GM15510 (cell line): ENCODE measurements around the gene C16orf90.

Experiments used
- POLR2A ChIP-seq: IDR thresholded peaks from 3 replicates; pipeline ENCODE4 v1.6.1; 2011; ENCODE audit warnings: borderline replicate concordance; ENCODE audit not compliant: insufficient read length; ENCODE audit errors: extremely low read depth

C16orf90 gene, protein sequence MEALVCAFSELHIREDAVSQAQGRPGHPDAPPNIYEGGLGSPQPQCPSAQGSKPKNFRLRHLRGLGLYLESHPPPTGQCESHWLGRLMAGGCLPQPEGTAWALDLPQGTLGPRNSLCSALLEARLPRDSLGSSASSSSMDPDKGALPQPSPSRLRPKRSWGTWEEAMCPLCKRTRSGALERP

DNA sequence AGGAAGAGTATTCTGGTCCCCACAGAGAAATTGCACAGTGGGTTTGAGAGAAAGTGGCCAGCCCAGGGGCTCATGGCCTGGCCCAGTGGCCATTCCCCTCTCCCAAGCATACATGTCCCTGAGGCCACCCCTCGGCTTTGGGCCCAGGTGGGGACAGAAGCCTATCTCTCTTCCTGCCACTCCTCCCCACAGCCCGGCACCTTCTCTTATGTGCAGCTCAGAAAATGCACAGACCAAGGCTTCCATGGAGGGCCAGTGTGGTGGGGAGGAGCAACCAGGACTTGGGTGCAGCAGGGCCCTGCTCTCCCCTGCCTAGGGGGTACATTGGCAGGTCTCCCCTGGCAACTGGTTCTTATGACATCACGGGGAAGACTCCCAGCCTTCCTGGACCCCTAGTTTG lies at the start of gene C16orf90:
Gene C16orf90, minus strand, starts transcription at position 314 of the 400 bp plus-strand sequence. Its CDS starts 68 bp downstream, at position 246.
- no peak for TF ChIP-seq POLR2A

- no peak for TF ChIP-seq POLR2A
Measured at GRCh38 chr16:3542601-3543373, 47.5 kb upstream of the C16orf90 start.

GRCh38 chr16:3541527-3542155 lies 46.4 kb upstream of the C16orf90 start:
- no peak for TF ChIP-seq POLR2A

DNA sequence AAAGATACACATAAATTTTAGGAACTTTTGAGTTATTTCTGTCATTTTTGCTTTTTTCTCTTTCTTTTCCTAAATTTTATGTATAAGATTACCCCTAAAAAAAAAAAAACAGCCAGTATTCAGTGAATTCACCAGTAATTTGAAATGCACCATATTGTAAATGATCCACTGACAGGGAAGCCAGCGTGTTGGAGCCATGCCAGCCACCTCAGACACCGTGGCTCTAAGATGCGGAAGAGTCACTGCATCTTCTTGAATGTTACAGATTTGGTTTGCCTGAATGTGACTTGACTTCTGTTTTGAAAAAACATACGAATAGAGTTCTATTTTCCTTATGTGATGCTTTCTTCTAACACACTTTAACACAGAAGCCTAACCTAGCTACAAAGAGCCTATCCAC lies 42.9 kb upstream of the C16orf90 start:
- TF ChIP-seq POLR2A: no peak

DNA sequence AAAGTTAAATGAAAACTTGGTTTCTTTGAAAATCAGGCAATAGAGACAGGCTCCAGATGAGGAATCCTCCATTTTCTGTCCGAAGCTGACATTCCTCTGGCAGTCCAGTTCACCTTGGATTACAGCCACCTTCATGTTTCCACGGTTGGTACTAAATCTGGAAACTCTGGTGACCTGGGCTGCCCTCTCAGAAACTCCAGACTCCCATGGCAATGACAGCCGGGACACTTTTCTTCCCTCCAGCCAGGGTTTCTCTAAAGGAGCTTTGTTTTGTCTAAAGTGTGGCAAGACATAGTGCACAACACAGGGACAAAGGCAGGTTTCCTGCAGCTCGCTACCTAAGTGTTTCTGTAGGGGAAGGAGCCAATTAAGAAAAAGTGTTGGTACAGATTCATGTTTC lies 41.6 kb upstream of the C16orf90 start:
- no peak for TF ChIP-seq POLR2A

- TF ChIP-seq POLR2A: no peak
Measured at GRCh38 chr16:3536271-3536731, 41.0 kb upstream of the C16orf90 start.

DNA sequence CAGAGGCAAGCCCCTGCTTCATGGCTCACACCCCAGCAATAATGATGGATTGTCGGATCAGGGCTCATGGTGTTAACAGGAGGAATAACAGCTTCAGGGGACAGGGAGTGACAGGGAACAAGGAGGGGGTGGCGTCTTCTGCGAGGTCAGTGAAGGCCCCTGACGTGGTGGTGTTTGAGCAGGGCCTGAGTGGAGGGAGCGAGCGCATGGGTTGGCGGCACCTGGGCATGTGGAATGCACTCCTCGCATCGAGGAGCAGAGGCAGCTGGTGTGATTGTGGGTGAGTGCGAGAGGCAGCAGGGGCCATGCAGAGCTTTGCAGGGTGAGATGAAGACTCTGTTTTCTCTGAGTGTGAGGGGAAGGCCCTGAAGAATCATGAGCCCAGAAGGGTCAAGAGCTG lies 38.8 kb upstream of the C16orf90 start:
- no peak for TF ChIP-seq POLR2A

DNA sequence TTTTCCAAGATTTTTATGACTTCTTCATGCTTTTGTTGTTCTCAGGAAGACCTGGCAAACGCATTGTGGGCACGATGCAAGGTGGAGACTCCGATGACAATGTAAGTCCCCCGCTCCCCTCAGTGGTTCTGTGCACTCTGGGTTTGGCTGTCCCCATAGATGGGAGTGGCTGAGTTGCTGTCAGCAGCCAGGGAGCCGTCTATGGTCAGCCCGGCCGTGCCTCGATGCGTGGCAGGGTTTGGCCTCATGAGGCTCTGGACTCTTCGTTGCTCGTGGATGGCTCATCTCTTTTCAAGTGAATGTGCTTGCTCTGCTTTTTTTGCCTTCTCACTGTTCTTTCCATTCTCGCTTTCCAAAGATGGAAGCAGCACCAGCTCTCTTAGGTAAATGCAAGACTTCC lies 37.5 kb upstream of the C16orf90 start:
- no peak for TF ChIP-seq POLR2A

- no peak for TF ChIP-seq POLR2A
Measured at GRCh38 chr16:3530371-3530914, 35.2 kb upstream of the C16orf90 start.

GRCh38 chr16:3529175-3529574 lies 33.9 kb upstream of the C16orf90 start:
- no peak for TF ChIP-seq POLR2A

DNA sequence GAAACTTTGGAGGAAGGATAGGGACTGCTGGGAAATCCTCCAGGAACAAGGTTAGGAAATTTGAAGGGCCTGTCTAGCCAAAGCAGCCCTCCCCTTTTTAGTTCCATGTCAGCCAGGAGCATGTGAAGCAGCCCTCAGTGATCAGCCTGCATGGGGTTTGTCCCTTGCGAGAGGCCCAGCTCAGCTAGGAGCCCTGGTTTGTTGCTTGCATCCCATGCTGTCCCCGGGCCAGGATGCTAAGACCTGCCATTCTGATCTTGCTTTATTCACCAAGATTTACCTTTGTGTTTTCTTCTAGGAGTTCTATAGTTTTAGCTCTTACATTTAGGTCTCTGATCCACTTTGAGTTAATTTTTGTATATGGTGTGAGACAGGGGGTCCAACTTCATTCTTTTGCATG lies 33.1 kb upstream of the C16orf90 start:
- no peak for TF ChIP-seq POLR2A

DNA sequence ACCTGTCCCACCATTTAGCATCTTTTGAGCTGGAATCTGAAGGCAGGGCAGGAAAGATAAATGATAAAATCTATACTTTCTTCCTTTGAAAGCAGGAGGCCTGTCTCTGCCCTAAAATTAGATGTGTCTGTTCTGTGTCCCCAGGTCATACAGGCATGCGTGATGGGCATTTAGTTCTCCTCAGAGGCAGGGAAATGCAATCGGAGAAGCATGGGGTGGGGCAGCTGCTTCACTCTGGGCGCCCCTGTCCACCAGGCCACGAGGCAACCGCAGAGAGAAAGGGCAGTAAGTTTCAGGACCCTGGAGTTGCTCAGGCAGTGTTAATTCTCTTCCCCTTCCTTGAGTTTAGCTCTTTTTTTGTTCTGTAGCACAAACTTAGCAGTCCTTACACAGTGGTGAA lies 30.7 kb upstream of the C16orf90 start:
- TF ChIP-seq POLR2A: no peak

DNA sequence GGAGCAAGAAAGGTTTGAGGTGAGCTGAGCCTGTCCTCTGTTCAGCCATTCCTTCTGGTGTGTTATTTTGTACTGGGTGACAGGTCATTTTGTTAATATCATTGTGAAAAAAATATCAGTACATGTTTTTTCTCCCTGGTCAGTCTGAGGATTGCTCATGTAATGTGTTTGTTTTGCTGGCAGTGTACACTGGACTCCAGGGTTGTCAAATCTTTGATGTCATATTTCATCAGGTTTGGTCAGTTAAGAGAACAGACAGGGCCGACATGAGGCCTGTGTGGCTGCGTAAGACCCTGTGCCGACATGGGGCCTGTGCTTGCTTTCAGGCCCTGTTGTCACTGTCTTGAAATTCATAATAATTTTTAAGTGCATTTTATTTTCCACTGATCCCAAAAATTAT lies 28.0 kb upstream of the C16orf90 start:
- no peak for TF ChIP-seq POLR2A

GRCh38 chr16:3520841-3521240 lies 25.6 kb upstream of the C16orf90 start:
- TF ChIP-seq POLR2A: no peak

- TF ChIP-seq POLR2A: no peak
Measured at GRCh38 chr16:3520413-3520812, 25.1 kb upstream of the C16orf90 start.
